CD4-positive, alpha-beta T cell (primary cell): ENCODE data around the gene NUDT14. TPM values are rescaled to one million over a fixed set of nuclear protein-coding genes. Genes with fewer than 3 reads are reported as not detected.

Experiments used
- ATAC-seq: fragments of 200-7000 bp; cut with Tn5 transposase; one replicate; pipeline ENCODE4 v1.10.0; 2022; ENCODE audit warnings: mild to moderate bottlenecking; ENCODE audit not compliant: poor library complexity
- CTCF ChIA-PET: fragments of 350-600 bp; sonication (Branson Sonifier 250); formaldehyde crosslinking; loops from one replicate; lab custom pipeline; 2021; ENCODE audit warnings: antibody characterized with exemption, inconsistent platforms; lab: Charles Lee
- POLR2A ChIA-PET: fragments of 350-600 bp; sonication (Branson Sonifier 250); formaldehyde crosslinking; loops from one replicate; lab custom pipeline; 2021; ENCODE audit warnings: antibody characterized with exemption, inconsistent platforms; lab: Charles Lee
- DNase-seq, 14 experiments: peaks; one replicate each; pipeline ENCODE4 v3.0.0-alpha.2; 2013 to 2020; ENCODE audit warnings: mixed read lengths in 2 of 14
- H3K27ac ChIP-seq, 2 donors: one replicate each; pipeline versions ENCODE4 v1.5.1 to v1.7.0; 2013; ENCODE audit warnings: low read length in 2 of 2, low read depth in 1 of 2, mild to moderate bottlenecking in 1 of 2
- H3K27me3 ChIP-seq, 2 experiments: 1 replicate in 1 of 2; 2 replicates in 1 of 2; pipeline versions ENCODE4 v1.6.1 to v1.7.0; 2013; ENCODE audit warnings: low read length in 2 of 2, control low read depth in 1 of 2, mild to moderate bottlenecking in 1 of 2, moderate library complexity in 1 of 2; ENCODE audit not compliant: insufficient read depth in 2 of 2, control insufficient read depth in 1 of 2
- H3K36me3 ChIP-seq: one replicate; pipeline ENCODE4 v1.6.1; 2013; ENCODE audit warnings: low read length, control low read depth; ENCODE audit not compliant: insufficient read depth
- H3K4me1 ChIP-seq: one replicate; pipeline ENCODE4 v1.6.1; 2013; ENCODE audit warnings: low read length, control low read depth; ENCODE audit not compliant: insufficient read depth
- H3K4me3 ChIP-seq: one replicate; pipeline ENCODE4 v1.5.1; 2013; ENCODE audit warnings: mild to moderate bottlenecking, low read length, moderate library complexity
- H3K9me3 ChIP-seq, 2 experiments: 1 replicate in 1 of 2; 2 replicates in 1 of 2; pipeline versions ENCODE4 v1.6.1 to v1.7.0; 2013; ENCODE audit warnings: low read length in 2 of 2, mild to moderate bottlenecking in 2 of 2, control low read depth in 1 of 2, moderate library complexity in 1 of 2; ENCODE audit not compliant: control insufficient read depth in 1 of 2, insufficient read depth in 1 of 2
- H3K27ac Mint-ChIP-seq: one replicate; pipeline ENCODE4 v1.8.0; 2020; ENCODE audit warnings: mixed read lengths
- H3K27me3 Mint-ChIP-seq: one replicate; pipeline ENCODE4 v1.8.0; 2021; ENCODE audit warnings: mixed read lengths
- H3K36me3 Mint-ChIP-seq: one replicate; pipeline ENCODE4 v1.8.0; 2021; ENCODE audit warnings: low read depth, mixed read lengths
- H3K4me1 Mint-ChIP-seq: one replicate; pipeline ENCODE4 v1.8.0; 2021; ENCODE audit warnings: low read depth, mixed read lengths
- H3K4me3 Mint-ChIP-seq: one replicate; pipeline ENCODE4 v1.8.0; 2020; ENCODE audit warnings: mild to moderate bottlenecking, mixed read lengths
- H3K9me3 Mint-ChIP-seq: one replicate; pipeline ENCODE4 v1.8.0; 2020; ENCODE audit warnings: mixed read lengths
- intact Hi-C, 2 experiments: fragments of 100-400 bp; cut with DNase I in 1 of 2; cut with micrococcal nuclease in 1 of 2; formaldehyde crosslinking; loops; one replicate each; pipeline versions ENCODE4 v1.15.1 to v1.9.0; 2023 to 2025; cut with DNase I, micrococcal nuclease
- total RNA-seq, 174 experiments: library from RNA in 2 of 174; stranded (reverse) in 2 of 174; gene quantifications; one replicate each; pipeline ENCODE4 v1.2.3 and lab custom pipeline; 2021 to 2026
- TF ChIP-seq, protein P1 (sequence below): fragments of 200-600 bp; IDR thresholded peaks from one replicate; pipeline ENCODE4 v1.8.0; 2022; ENCODE audit warnings: antibody characterized with exemption, mild to moderate bottlenecking

NUDT14 gene
- total RNA-seq, 2 experiments from 2014 or later, result 9.0 to 9.2 TPM

GRCh38 chr14:105144026-105144665, 37.0 kb downstream of the NUDT14 start:
- Mint-ChIP-seq H3K4me1 (no peaks in the 10 kb centered on the region), H3K4me3 (no peak overlapping the region), H3K36me3 (no peaks in the 10 kb centered on the region), H3K27me3 (no peaks in the 10 kb centered on the region), H3K9me3 (no peaks in the 10 kb centered on the region), H3K27ac (no peak overlapping the region)
- Histone ChIP-seq H3K4me3 (no peak overlapping the region), H3K27me3 (no peaks in the 10 kb centered on the region), H3K9me3 (peaks cover 13 to 33% of the 10 kb centered on the region in 2 experiments), H3K4me1 (no peaks in the 10 kb centered on the region), H3K27ac (no peak overlapping the region), H3K36me3 (no peaks in the 10 kb centered on the region)
- POLR2A ChIA-PET, result no interaction called here
- CTCF ChIA-PET, result no interaction called here
- TF ChIP-seq, protein P1, sequence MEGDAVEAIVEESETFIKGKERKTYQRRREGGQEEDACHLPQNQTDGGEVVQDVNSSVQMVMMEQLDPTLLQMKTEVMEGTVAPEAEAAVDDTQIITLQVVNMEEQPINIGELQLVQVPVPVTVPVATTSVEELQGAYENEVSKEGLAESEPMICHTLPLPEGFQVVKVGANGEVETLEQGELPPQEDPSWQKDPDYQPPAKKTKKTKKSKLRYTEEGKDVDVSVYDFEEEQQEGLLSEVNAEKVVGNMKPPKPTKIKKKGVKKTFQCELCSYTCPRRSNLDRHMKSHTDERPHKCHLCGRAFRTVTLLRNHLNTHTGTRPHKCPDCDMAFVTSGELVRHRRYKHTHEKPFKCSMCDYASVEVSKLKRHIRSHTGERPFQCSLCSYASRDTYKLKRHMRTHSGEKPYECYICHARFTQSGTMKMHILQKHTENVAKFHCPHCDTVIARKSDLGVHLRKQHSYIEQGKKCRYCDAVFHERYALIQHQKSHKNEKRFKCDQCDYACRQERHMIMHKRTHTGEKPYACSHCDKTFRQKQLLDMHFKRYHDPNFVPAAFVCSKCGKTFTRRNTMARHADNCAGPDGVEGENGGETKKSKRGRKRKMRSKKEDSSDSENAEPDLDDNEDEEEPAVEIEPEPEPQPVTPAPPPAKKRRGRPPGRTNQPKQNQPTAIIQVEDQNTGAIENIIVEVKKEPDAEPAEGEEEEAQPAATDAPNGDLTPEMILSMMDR, result no peak
- DNase-seq (peak in 1 of 14 experiments; percentile 3), ATAC-seq (no peak)
- intact Hi-C loops, result no loop called here

DNA sequence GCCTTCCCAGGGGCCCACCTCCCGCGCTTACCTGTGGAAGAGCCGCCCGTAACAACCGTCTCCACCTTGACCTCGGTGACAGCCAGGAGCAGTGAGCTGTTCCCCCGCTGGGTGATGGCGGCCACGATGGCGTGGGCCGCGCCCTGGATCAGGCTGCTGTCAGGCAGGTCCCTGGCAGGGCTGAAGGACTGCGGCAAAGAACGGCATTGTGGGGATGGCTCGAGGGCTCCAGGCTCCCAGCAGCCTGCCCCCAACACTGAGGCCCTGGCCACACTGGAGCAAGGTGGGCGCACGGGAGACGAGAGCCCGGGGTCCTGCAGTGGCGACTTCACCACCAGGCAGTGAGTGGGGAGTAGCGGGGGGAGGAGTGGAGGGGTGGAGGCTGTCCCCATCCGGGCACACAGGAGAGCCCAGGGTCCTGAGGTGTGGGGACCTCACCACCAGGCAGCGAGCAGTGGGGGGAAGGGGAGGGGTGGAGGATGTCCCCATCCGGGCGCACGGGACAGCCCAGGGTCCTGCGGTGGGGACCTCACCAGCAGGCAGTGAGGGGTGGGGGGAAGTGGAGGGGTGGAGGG, 37.6 kb downstream of the NUDT14 start:
- Histone ChIP-seq H3K4me3 (no peak overlapping the region), H3K36me3 (no peaks in the 10 kb centered on the region), H3K4me1 (no peaks in the 10 kb centered on the region), H3K27ac (no peak overlapping the region), H3K9me3 (peaks cover 13 to 39% of the 10 kb centered on the region in 2 experiments), H3K27me3 (no peaks in the 10 kb centered on the region)
- ChIA-PET CTCF (no interaction called here), POLR2A (no interaction called here)
- ATAC-seq (no peak), DNase-seq (peak in 1 of 14 experiments; percentile 3)
- H3K9me3 Mint-ChIP-seq, result no peaks in the 10 kb centered on the region
- H3K4me1 Mint-ChIP-seq, result no peaks in the 10 kb centered on the region
- intact Hi-C loops, result no loop called here
- no peak overlapping the region for H3K4me3 Mint-ChIP-seq
- no peak overlapping the region for H3K27ac Mint-ChIP-seq
- TF ChIP-seq, protein P1, result no peak
- H3K36me3 Mint-ChIP-seq, result no peaks in the 10 kb centered on the region
- no peaks in the 10 kb centered on the region for H3K27me3 Mint-ChIP-seq

DNA sequence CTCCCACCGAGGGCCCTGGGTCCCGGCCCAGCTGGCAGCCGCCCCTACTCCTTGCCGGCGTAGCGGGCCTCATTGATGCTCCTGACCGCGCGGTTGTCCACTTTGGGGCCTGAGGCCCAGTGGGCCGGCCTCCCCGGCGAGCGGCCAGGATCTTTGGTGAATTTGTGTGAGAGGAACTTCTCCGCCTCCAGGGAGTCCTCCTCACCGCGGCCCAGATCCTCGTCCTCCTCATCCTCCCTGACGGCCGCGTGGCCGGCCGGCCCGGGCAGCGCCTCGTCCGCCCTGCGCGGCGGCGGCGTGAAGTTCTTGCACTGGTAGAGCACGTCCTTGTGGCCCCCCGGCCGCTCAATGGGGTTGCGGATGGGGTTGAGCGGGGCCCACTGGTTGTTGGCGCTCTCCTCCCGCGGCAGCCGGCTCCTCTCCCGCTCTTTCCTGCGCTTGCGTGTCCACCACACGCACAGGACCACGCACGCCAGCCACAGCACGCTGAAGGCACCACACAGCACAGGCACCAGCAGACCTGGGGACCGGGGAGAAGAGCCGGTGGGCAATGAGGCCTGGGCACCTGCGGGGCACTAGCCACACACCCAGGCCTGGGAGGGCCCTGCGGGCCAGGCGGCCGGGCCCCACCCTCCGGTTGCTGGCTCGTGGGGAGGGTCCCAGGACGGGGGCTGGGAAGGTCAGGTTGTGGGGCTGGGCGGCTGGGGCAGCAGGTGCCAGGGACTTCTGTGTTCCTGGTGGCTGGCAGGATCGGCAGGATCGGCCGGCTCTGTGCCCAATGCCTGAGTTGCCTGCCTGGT, 38.3 kb downstream of the NUDT14 start:
- Mint-ChIP-seq H3K36me3 (no peaks in the 10 kb centered on the region), H3K27ac (no peak overlapping the region), H3K4me1 (no peaks in the 10 kb centered on the region), H3K27me3 (no peaks in the 10 kb centered on the region), H3K9me3 (no peaks in the 10 kb centered on the region), H3K4me3 (no peak overlapping the region)
- H3K9me3 ChIP-seq, result peaks cover 13 to 45% of the 10 kb centered on the region in 2 experiments
- H3K27ac ChIP-seq, result no peak overlapping the region
- POLR2A ChIA-PET, result no interaction called here
- H3K36me3 ChIP-seq, result no peaks in the 10 kb centered on the region
- TF ChIP-seq, protein P1, result no peak
- intact Hi-C loops, result no loop called here
- CTCF ChIA-PET, result no interaction called here
- no peaks in the 10 kb centered on the region for H3K4me1 ChIP-seq
- ATAC-seq (no peak), DNase-seq (no peak)
- no peaks in the 10 kb centered on the region for H3K27me3 ChIP-seq
- H3K4me3 ChIP-seq, result no peak overlapping the region
